DMS153 treated with DMSO at 0.1 percent for 48 hours (cell line): ENCODE measurements around the gene RETREG1.
"Not testable (repeated sequence)": the region's sequence is repeated elsewhere in the genome, so short reads cannot be mapped to it uniquely, and the experiment has no call there.

ENCODE experiments used
- DNase-seq: peaks from one replicate; lab custom pipeline; 2025; ENCODE audit not compliant: unreplicated experiment; lab: John Stamatoyannopoulos, UW

RETREG1 gene

GRCh38 chr5:16493261-16493660, 123.5 kb downstream of the RETREG1 start:
- DNase-seq: no peak

GRCh38 chr5:16492398-16493140, 124.2 kb downstream of the RETREG1 start:
- peak; percentile 36 for DNase-seq

GRCh38 chr5:16490911-16491310, 125.9 kb downstream of the RETREG1 start:
- DNase-seq: no peak

- peak; percentile 85 for DNase-seq
These were observed 127.4 kb downstream of the RETREG1 start for GRCh38 chr5:16489322-16489791.

- no peak for DNase-seq
These were observed 129.3 kb downstream of the RETREG1 start for GRCh38 chr5:16487456-16487855.

DNA sequence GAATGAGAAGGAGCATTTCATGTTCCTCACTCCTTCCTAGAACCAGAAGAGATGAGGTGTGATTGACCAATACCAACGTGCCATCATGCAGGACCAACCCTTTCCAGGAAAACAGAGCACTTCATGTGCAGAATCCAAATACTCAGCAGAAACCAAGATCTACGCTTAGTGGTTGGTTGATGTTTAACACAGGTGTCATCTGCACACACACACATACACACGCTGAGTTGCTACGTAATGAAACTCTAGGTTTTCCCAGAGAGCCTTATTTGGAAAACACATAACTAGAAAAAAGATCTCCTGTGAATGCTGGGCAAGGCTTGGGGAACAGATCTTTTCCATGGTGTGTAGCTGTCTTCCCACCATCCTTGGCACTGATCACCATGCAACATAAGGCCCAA, 130.1 kb downstream of the RETREG1 start:
- no peak for DNase-seq

- no peak for DNase-seq
These were observed 131.1 kb downstream of the RETREG1 start for GRCh38 chr5:16485656-16486055.

GRCh38 chr5:16484081-16484480, 132.7 kb downstream of the RETREG1 start:
- no peak for DNase-seq

DNA sequence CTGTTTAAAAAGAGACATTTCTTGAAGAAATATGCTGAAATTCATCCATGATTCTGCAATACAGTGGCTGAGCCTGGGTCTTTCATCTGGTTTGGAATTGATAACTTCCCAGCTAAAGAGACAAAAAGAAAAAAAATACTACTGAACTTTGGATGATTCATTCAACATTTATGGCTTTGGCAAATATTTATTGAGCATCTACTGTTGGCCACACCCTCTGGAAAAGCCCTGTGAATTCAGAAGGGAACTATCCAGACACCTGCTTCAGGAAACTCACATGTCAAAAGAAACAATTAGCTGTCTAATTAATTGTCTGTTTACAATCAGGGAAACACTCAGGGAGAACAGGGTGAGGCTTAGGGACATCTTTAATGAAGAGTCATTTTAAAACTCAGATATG, 133.4 kb downstream of the RETREG1 start:
- no peak for DNase-seq

GRCh38 chr5:16482891-16483290, 133.9 kb downstream of the RETREG1 start:
- DNase-seq: no peak

DNA sequence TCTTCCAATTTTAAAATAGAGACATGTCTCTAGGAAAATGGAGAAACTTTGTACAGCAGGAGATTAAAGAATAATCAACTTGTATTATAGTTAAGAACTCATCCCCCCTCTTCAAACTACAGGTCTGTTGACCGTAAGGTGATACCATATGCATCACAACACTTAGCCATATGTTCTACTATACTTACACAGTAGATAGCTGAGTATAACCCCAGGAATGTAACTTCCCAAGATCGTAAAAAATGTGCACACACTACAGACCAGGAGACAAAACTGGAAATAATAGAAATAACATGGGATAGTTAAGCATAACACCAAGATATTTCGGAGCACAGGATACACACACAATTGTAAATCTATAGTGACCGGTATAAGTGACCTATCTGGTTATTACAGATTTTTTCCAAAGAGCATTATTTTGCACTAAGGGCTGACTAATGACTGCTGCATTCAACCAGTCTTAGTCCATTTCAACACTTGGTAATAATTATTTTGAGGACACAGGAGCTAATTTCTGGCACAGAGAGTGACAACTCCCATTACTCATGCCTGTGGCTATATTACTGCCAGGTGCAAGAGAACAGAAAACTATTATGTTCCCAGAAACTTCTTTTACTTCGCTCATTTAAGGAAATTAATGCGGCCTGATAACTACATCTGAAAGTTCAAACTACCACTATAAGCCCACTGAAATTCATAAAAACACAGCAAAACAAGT, 135.8 kb downstream of the RETREG1 start:
- no peak for DNase-seq

DNA sequence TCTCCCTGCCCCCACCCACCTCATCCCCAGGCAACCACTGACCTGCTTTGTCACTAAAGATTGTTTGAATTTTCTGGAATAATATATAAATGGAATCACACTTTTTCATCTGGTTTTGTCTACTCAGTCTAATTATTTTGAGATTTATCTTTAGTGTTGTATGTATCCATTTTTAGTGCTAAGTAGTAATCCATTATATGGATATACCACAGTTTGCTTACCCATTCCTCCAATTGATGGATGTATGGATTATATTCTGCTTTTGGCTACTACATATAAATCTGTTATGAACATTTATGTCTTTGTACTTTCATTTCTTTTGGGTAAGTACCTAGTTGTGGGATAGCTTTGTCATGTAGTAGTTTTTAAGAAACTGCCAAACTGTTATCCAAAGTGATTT, 136.7 kb downstream of the RETREG1 start:
- no peak for DNase-seq

GRCh38 chr5:16477541-16477940, 139.3 kb downstream of the RETREG1 start:
- no peak for DNase-seq

- not testable (repeated sequence) for DNase-seq
These were observed 140.4 kb downstream of the RETREG1 start for GRCh38 chr5:16476417-16476816.

- DNase-seq: no peak
These were observed 145.4 kb downstream of the RETREG1 start for GRCh38 chr5:16471387-16471786.

GRCh38 chr5:16467363-16468219, 149.2 kb downstream of the RETREG1 start:
- no peak for DNase-seq

- peak; percentile 95 for DNase-seq
These were observed 151.0 kb downstream of the RETREG1 start, which contains the start of gene ZNF622 for GRCh38 chr5:16465544-16466432. ZNF622 (minus strand) TSS chr5:16465800; CDS start chr5:16465665, 135 bp downstream.

DNA sequence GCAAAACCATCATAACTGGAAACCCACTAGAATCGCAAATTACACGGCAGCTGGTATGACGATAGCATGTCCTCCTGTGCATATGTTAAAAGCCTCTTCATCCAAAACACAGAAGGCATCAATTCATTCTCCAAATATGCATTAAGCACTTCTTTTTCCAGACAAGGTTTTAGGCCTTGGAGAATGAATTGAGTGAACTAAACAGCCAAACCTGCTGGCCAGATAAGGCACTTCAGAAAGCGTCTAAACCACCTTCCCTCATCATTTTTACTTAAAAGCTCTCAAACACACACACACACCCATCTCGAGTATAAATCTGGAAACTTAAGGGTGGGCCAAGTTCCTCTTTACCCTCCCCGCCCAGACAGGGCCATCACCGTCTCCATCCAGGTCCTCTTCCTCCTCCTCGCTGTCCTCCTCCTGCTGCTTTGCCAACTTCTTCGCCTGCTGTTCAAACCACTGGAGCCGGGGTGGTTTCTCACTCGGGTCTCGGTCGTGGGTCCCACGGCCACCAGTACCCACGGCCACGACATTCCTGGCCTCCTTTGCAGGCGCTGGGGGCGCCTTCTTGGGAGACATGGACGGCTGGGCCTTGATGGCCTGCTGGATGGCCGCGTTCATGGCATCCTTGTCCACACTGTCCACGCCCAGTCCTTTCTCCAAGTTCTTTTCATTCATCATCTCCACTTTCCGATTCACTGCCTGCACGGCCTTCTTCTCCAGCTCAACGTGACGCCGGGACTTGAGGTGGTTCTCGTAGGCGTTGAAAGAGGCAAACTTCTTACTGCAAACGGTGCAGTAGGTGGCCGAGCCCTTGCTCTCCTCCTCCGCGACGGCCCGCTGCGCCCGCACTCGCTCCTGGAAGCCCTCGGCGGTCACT, 151.9 kb downstream of the RETREG1 start:
- DNase-seq: no peak

DNA sequence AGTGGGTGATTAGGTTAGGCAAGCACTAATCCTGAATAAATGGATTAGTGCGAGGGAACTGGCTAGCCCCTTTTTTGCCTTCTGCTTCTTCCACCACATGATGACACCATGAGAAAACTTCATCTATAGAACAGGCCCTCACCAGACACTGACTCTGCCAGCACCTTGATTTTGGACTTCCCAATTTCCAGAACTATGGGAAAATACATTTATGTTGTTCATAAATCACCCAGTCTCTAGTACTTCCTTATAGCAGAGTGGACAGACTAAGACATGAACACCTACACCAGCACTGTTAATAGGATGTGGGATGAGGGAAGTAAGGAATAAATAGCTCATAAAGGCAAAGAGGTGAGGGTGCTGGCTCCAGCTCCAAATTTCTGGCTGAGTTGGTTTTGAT, 152.6 kb downstream of the RETREG1 start:
- DNase-seq: no peak
